Osteoblast (primary cell): ENCODE data around the gene RNPC3. TPM values are rescaled to one million over a fixed set of nuclear protein-coding genes. Genes with fewer than 3 reads are reported as not detected.
A peak's percentile ranks its signal among the peaks of the same experiment; 100 is the strongest.

ENCODE experiments used
- DNase-seq: peaks from one replicate; pipeline ENCODE4 v3.0.0; 2011; ENCODE audit warnings: low spot score, mixed read lengths; ENCODE audit not compliant: insufficient read length; ENCODE audit errors: missing footprints
- H2AFZ ChIP-seq: 2 replicates; pipeline ENCODE4 v1.6.0; 2011; ENCODE audit warnings: mild to moderate bottlenecking, low read length
- H3K27ac ChIP-seq: 2 replicates; pipeline ENCODE4 v1.5.1; 2011; ENCODE audit warnings: mild to moderate bottlenecking, low read depth, low read length, moderate library complexity
- H3K27me3 ChIP-seq: 2 replicates; pipeline ENCODE4 v1.6.0; 2012; ENCODE audit warnings: mild to moderate bottlenecking, control low read depth, inconsistent platforms, low read length, moderate library complexity; ENCODE audit not compliant: insufficient read depth
- H3K36me3 ChIP-seq: 2 replicates; pipeline ENCODE4 v1.5.1; 2011; ENCODE audit warnings: mild to moderate bottlenecking, low read length, control low read depth, moderate library complexity; ENCODE audit not compliant: insufficient read depth
- H3K4me1 ChIP-seq: 2 replicates; pipeline ENCODE4 v1.5.1; 2011; ENCODE audit warnings: mild to moderate bottlenecking, low read length, control low read depth, moderate library complexity; ENCODE audit not compliant: insufficient read depth
- H3K4me2 ChIP-seq: 2 replicates; pipeline ENCODE4 v1.6.0; 2011; ENCODE audit warnings: mild to moderate bottlenecking, low read length; ENCODE audit not compliant: insufficient read depth
- H3K4me3 ChIP-seq: fragments of 200-600 bp; sonication (generic); 3 replicates; pipeline ENCODE4 v1.5.1; 2012; ENCODE audit warnings: mild to moderate bottlenecking, low read length, inconsistent platforms; ENCODE audit not compliant: insufficient read depth
- H3K79me2 ChIP-seq: 2 replicates; pipeline ENCODE4 v1.6.0; 2012; ENCODE audit warnings: mild to moderate bottlenecking, low read length, control low read depth, inconsistent platforms; ENCODE audit not compliant: insufficient read depth
- H3K9me3 ChIP-seq: 2 replicates; pipeline ENCODE4 v1.5.1; 2011; ENCODE audit warnings: low read depth, low read length, control low read depth
- H4K20me1 ChIP-seq: 2 replicates; pipeline ENCODE4 v1.6.0; 2012; ENCODE audit warnings: mild to moderate bottlenecking, low read length, control low read depth; ENCODE audit not compliant: insufficient read depth
- CTCF ChIP-seq: IDR thresholded peaks from 2 replicates; pipeline ENCODE4 v1.5.1; 2011; ENCODE audit warnings: mild to moderate bottlenecking, low read depth, low read length, moderate library complexity; ENCODE audit errors: extremely low read depth
- total RNA-seq: library from RNA; depleted of rRNA; stranded (reverse); fragments of >200 nt; gene quantifications from 2 replicates; pipeline ENCODE4 v1.2.3, GENCODE V29; 2012

Gene RNPC3
- total RNA-seq, 1 donor = 18.5 TPM

GRCh38 chr1:103514920-103515503 lies 10.5 kb upstream of the RNPC3 start:
- Histone ChIP-seq H3K27ac (no peak overlapping the region), H4K20me1 (no peaks in the 10 kb centered on the region), H3K27me3 (no peaks in the 10 kb centered on the region), H3K4me2 (no peak overlapping the region), H3K4me3 (no peak overlapping the region), H2AFZ (no peak overlapping the region), H3K9me3 (no peaks in the 10 kb centered on the region), H3K79me2 (no peaks in the 10 kb centered on the region), H3K4me1 (peaks cover 6% of the 10 kb centered on the region), H3K36me3 (no peaks in the 10 kb centered on the region)
- DNase-seq = no peak
- peak; percentile 68 for TF ChIP-seq CTCF

DNA sequence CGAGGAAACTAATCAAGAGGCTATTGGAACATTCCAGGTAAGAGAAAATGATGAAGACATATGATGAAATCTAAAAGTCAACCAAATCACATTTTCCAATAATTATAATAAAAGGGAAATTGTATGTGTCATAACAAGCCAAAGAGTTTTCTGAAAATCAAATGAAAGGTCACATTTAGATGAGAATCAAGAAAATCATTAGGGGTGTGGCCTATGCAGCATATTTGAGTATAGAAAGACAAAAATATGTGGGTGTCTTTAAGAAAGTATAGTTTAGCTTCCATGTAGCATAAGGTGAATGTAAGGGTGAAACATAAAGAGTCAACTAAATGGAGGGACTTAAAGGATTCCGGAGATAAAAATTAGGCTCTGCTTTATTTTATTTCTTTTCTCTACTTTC lies 9.2 kb upstream of the RNPC3 start:
- no peaks in the 10 kb centered on the region for H3K79me2 ChIP-seq
- H3K36me3 ChIP-seq = no peaks in the 10 kb centered on the region
- no peak for TF ChIP-seq CTCF
- no peak overlapping the region for H2AFZ ChIP-seq
- no peaks in the 10 kb centered on the region for H3K9me3 ChIP-seq
- H3K27me3 ChIP-seq = no peaks in the 10 kb centered on the region
- H3K4me2 ChIP-seq = no peak overlapping the region
- H4K20me1 ChIP-seq = no peaks in the 10 kb centered on the region
- no peak overlapping the region for H3K4me3 ChIP-seq
- peaks cover 6% of the 10 kb centered on the region for H3K4me1 ChIP-seq
- no peak overlapping the region for H3K27ac ChIP-seq
- no peak for DNase-seq

DNA sequence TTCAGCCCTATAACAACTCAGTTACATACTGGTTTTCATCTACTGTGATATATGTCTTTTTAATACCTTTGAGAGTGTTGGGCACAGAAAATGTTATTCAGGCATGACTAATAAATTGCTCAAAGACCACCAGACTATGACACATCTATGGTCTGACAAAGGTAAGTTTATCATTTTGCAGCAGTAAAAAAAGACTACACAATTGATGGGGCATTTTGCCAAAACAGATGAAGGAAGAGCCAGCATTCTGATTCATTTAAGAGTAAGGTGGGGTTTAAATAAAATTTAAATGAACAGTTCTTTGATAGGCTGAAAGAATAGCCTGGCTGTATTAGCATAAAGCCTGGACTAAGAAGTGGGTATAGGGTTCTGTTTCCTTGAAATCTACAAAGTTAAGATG lies 8.8 kb upstream of the RNPC3 start:
- Histone ChIP-seq H3K79me2 (no peaks in the 10 kb centered on the region), H3K27ac (no peak overlapping the region), H3K4me1 (peaks cover 6% of the 10 kb centered on the region), H2AFZ (no peak overlapping the region), H3K9me3 (no peaks in the 10 kb centered on the region), H3K36me3 (no peaks in the 10 kb centered on the region), H3K27me3 (no peaks in the 10 kb centered on the region), H3K4me3 (no peak overlapping the region), H4K20me1 (no peaks in the 10 kb centered on the region), H3K4me2 (no peak overlapping the region)
- no peak for TF ChIP-seq CTCF
- DNase-seq = no peak

GRCh38 chr1:103517380-103518047 lies 8.0 kb upstream of the RNPC3 start:
- Histone ChIP-seq H4K20me1 (no peaks in the 10 kb centered on the region), H2AFZ (no peak overlapping the region), H3K4me2 (no peak overlapping the region), H3K27me3 (no peaks in the 10 kb centered on the region), H3K79me2 (no peaks in the 10 kb centered on the region), H3K9me3 (no peaks in the 10 kb centered on the region), H3K36me3 (no peaks in the 10 kb centered on the region), H3K4me1 (peaks cover 6% of the 10 kb centered on the region), H3K27ac (no peak overlapping the region), H3K4me3 (no peak overlapping the region)
- DNase-seq = no peak
- no peak for TF ChIP-seq CTCF
